Psoas muscle (tissue), 8 donors: ENCODE results near the gene MFNG. TPM values are rescaled to one million over a fixed set of nuclear protein-coding genes. Genes with fewer than 3 reads are reported as not detected.

Source experiments
- ATAC-seq, 4 donors: fragments of 200-7000 bp; cut with Tn5 transposase; one replicate each; pipeline ENCODE4 v1.9.1; 2020; ENCODE audit warnings: moderate library complexity in 3 of 4, mild to moderate bottlenecking in 2 of 4
- DNase-seq, 2 donors: peaks; one replicate each; pipeline ENCODE4 v3.0.0-alpha.2; 2020
- H3K27ac ChIP-seq: fragments of 200-600 bp; one replicate; pipeline ENCODE4 v1.8.0; 2022
- H3K27me3 ChIP-seq, 3 donors: fragments of 200-600 bp in 1 of 3; one replicate each; pipeline versions ENCODE4 v1.6.1 to v1.8.0; 2013 to 2022; ENCODE audit warnings: low read length in 2 of 3, mild to moderate bottlenecking in 2 of 3, moderate library complexity in 1 of 3; ENCODE audit not compliant: insufficient read depth in 3 of 3
- H3K36me3 ChIP-seq, 2 donors: fragments of 200-600 bp in 1 of 2; one replicate each; pipeline versions ENCODE4 v1.6.1 to v1.8.0; 2013 to 2022; ENCODE audit warnings: low read depth in 1 of 2, mild to moderate bottlenecking in 1 of 2, moderate library complexity in 1 of 2; ENCODE audit not compliant: insufficient read depth in 1 of 2
- H3K4me1 ChIP-seq: fragments of 200-600 bp; one replicate; pipeline ENCODE4 v1.8.0; 2022
- H3K4me3 ChIP-seq: fragments of 200-600 bp; one replicate; pipeline ENCODE4 v1.8.0; 2022; ENCODE audit warnings: mild to moderate bottlenecking
- H3K9me3 ChIP-seq: fragments of 200-600 bp; one replicate; pipeline ENCODE4 v1.8.0; 2022
- CTCF ChIP-seq: fragments of 200-600 bp; IDR thresholded peaks from one replicate; pipeline ENCODE4 v1.8.0; 2022; ENCODE audit warnings: antibody characterized with exemption
- WGBS, 3 donors: extraction: QIAGEN DNeasy Blood & Tissue Kit; methylation state at CpG; one replicate each; pipeline versions ENCODE4 v1.1.6 to v1.1.7; 2013; 5-methylcytosine and 5-hydroxymethylcytosine counted together
- intact Hi-C, 2 donors: fragments of 100-400 bp; cut with DNase I; formaldehyde crosslinking; loops; one replicate each; pipeline versions ENCODE4 v1.11.0 to v1.14.2; 2022
- polyA plus RNA-seq, 3 donors: library from polyadenylated mRNA; stranded (reverse); fragments of 200-250 nt; gene quantifications; one replicate each; pipeline ENCODE4 v1.2.3, GENCODE V29; 2013
- total RNA-seq, 4 donors: library from RNA; stranded (reverse); fragmentation: NEBNext Ultra II Directional in 2 of 4; extraction: Animal tissue kit (Norgen Biotek cat#: 25700) in 2 of 4; gene quantifications; one replicate each; pipeline versions ENCODE4 v1.2.1 to v1.2.4, GENCODE V29; 2021 to 2023
- donor health status: healthy with polysubstance abuse.
- donor health status: DM: no; HTN: no; CAD: no; lungs with moderate emphysema.
- donor health status: Bipolar disorder and iron deficiency.
- donor health status: healthy.
- donor health status: DM: yes; HTN: yes; CAD: no.
- donor health status: DM: no; HTN: no; CAD: no.
- donor health status: DM: no; HTN: no; CAD: no.
- donor health status: DM: yes; HTN: yes; CAD: no.

MFNG gene
- total and polyA plus RNA-seq, 7 donors: 4.3 to 9.6 (median 8.0) TPM

GRCh38 chr22:37448516-37449127, 37.6 kb downstream of the MFNG start:
- Histone ChIP-seq H3K4me3 (no peak overlapping the region), H3K36me3 (no peaks in the 10 kb centered on the region), H3K4me1 (no peaks in the 10 kb centered on the region), H3K27me3 (peaks cover 0 to 36% (median 5%) of the 10 kb centered on the region in 3 donors), H3K9me3 (no peaks in the 10 kb centered on the region), H3K27ac (no peak overlapping the region)
- intact Hi-C loops: no loop called here
- TF ChIP-seq CTCF: no peak
- DNase-seq (no peak), ATAC-seq (no peak)
- 69 to 72% (median 71%) methylated on average over 17 to 18 of the region's 18 CpGs for WGBS, 3 donors

- no peak for TF ChIP-seq CTCF
- intact Hi-C loops: no loop called here
- DNase-seq (no peak), ATAC-seq (no peak)
- WGBS, 3 donors: 87 to 94% (median 89%) methylated on average over 9 of the region's 9 CpGs
- H3K27ac ChIP-seq: no peak overlapping the region
- H3K9me3 ChIP-seq: no peaks in the 10 kb centered on the region
- H3K27me3 ChIP-seq: peaks cover 0 to 41% (median 7%) of the 10 kb centered on the region in 3 donors
- H3K4me1 ChIP-seq: no peaks in the 10 kb centered on the region
- no peak overlapping the region for H3K4me3 ChIP-seq
- H3K36me3 ChIP-seq: no peaks in the 10 kb centered on the region
Measured at GRCh38 chr22:37445501-37445900, 40.7 kb downstream of the MFNG start.

GRCh38 chr22:37443977-37444376, 42.2 kb downstream of the MFNG start:
- 47 to 68% (median 52%) methylated on average over 7 of the region's 7 CpGs for WGBS, 3 donors
- TF ChIP-seq CTCF: no peak
- no peak overlapping the region for H3K4me3 ChIP-seq
- no peak overlapping the region for H3K27ac ChIP-seq
- H3K27me3 ChIP-seq: peaks cover 0 to 42% (median 4%) of the 10 kb centered on the region in 3 donors
- no peaks in the 10 kb centered on the region for H3K4me1 ChIP-seq
- intact Hi-C loops: no loop called here
- no peak for DNase-seq
- no peaks in the 10 kb centered on the region for H3K36me3 ChIP-seq
- no peaks in the 10 kb centered on the region for H3K9me3 ChIP-seq
- ATAC-seq: no peak

- DNase-seq (no peak), ATAC-seq (no peak)
- TF ChIP-seq CTCF: no peak
- intact Hi-C loops: no loop called here
- Histone ChIP-seq H3K27ac (no peak overlapping the region), H3K36me3 (no peaks in the 10 kb centered on the region), H3K4me3 (no peak overlapping the region), H3K4me1 (no peaks in the 10 kb centered on the region), H3K9me3 (no peaks in the 10 kb centered on the region), H3K27me3 (peaks cover 0 to 36% (median 4%) of the 10 kb centered on the region in 3 donors)
- 33 to 52% (median 33%) methylated on average over 7 of the region's 7 CpGs for WGBS, 3 donors
Measured at GRCh38 chr22:37443086-37443485, 43.1 kb downstream of the MFNG start.

- H3K9me3 ChIP-seq: no peaks in the 10 kb centered on the region
- no peak for TF ChIP-seq CTCF
- WGBS, 3 donors: 56 to 61% (median 61%) methylated on average over 2 of the region's 2 CpGs
- no peak overlapping the region for H3K4me3 ChIP-seq
- DNase-seq (no peak), ATAC-seq (no peak)
- H3K36me3 ChIP-seq: no peaks in the 10 kb centered on the region
- H3K27ac ChIP-seq: no peak overlapping the region
- intact Hi-C loops: no loop called here
- peaks cover 0 to 35% (median 8%) of the 10 kb centered on the region in 3 donors for H3K27me3 ChIP-seq
- no peaks in the 10 kb centered on the region for H3K4me1 ChIP-seq
Measured at GRCh38 chr22:37442537-37442936, 43.6 kb downstream of the MFNG start.
